Activated naive CD8-positive, alpha-beta T cell treated with anti-CD3 and anti-CD28 coated beads for 36 hours (primary cell): Measurements from ENCODE around the gene OR2S2. TPM values are rescaled to one million over a fixed set of nuclear protein-coding genes. Genes with fewer than 3 reads are reported as not detected.
"Not testable (repeated sequence)": the region's sequence is repeated elsewhere in the genome, so short reads cannot be mapped to it uniquely, and the experiment has no call there.

Source experiments
- DNase-seq: peaks from one replicate; pipeline ENCODE4 v3.0.0; 2021
- H3K27ac Mint-ChIP-seq: one replicate; pipeline ENCODE4 v1.8.0; 2022; ENCODE audit warnings: mild to moderate bottlenecking, moderate library complexity, mixed read lengths
- H3K27me3 Mint-ChIP-seq: one replicate; pipeline ENCODE4 v1.8.0; 2022; ENCODE audit warnings: mild to moderate bottlenecking, mixed read lengths
- H3K36me3 Mint-ChIP-seq: one replicate; pipeline ENCODE4 v1.8.0; 2021; ENCODE audit warnings: mild to moderate bottlenecking, mixed read lengths
- H3K4me1 Mint-ChIP-seq: one replicate; pipeline ENCODE4 v1.8.0; 2021; ENCODE audit warnings: mixed read lengths
- H3K4me3 Mint-ChIP-seq: one replicate; pipeline ENCODE4 v1.8.0; 2022; ENCODE audit warnings: mild to moderate bottlenecking, moderate library complexity, mixed read lengths
- H3K9me3 Mint-ChIP-seq: one replicate; pipeline ENCODE4 v1.8.0; 2022; ENCODE audit warnings: mixed read lengths
- total RNA-seq, 2 experiments: library from RNA; stranded (reverse); gene quantifications; one replicate each; pipeline ENCODE4 v1.2.3, GENCODE V29; 2021

OR2S2 gene
- total RNA-seq, 2 experiments from 2014 or later = not detected

- no peak for DNase-seq
- no peak overlapping the region for H3K4me3 Mint-ChIP-seq
- H3K9me3 Mint-ChIP-seq = no peaks in the 10 kb centered on the region
- H3K27me3 Mint-ChIP-seq = no peaks in the 10 kb centered on the region
- H3K36me3 Mint-ChIP-seq = no peaks in the 10 kb centered on the region
- H3K27ac Mint-ChIP-seq = no peak overlapping the region
- H3K4me1 Mint-ChIP-seq = peaks cover 12% of the 10 kb centered on the region
Measured at GRCh38 chr9:35930521-35930920, 27.4 kb downstream of the OR2S2 start.

- Mint-ChIP-seq H3K4me3 (no peak overlapping the region), H3K36me3 (no peaks in the 10 kb centered on the region), H3K27ac (no peak overlapping the region), H3K9me3 (no peaks in the 10 kb centered on the region), H3K27me3 (no peaks in the 10 kb centered on the region), H3K4me1 (peaks cover 14% of the 10 kb centered on the region)
- no peak for DNase-seq
Measured at GRCh38 chr9:35929453-35929718, 28.6 kb downstream of the OR2S2 start.

- Mint-ChIP-seq H3K36me3 (no peaks in the 10 kb centered on the region), H3K9me3 (no peaks in the 10 kb centered on the region), H3K27me3 (no peaks in the 10 kb centered on the region), H3K4me3 (no peak overlapping the region), H3K27ac (no peak overlapping the region), H3K4me1 (peaks cover 19% of the 10 kb centered on the region)
- DNase-seq = no peak
Measured at GRCh38 chr9:35928591-35929452, 29.1 kb downstream of the OR2S2 start.

GRCh38 chr9:35923927-35924763 is 33.8 kb downstream of the OR2S2 start:
- Mint-ChIP-seq H3K9me3 (no peaks in the 10 kb centered on the region), H3K27ac (no peak overlapping the region), H3K27me3 (no peaks in the 10 kb centered on the region), H3K36me3 (no peaks in the 10 kb centered on the region), H3K4me3 (no peak overlapping the region), H3K4me1 (peaks cover 18% of the 10 kb centered on the region)
- DNase-seq = peak; percentile 34

GRCh38 chr9:35923598-35923926 is 34.4 kb downstream of the OR2S2 start:
- no peak for DNase-seq
- H3K9me3 Mint-ChIP-seq = no peaks in the 10 kb centered on the region
- H3K27ac Mint-ChIP-seq = no peak overlapping the region
- H3K36me3 Mint-ChIP-seq = no peaks in the 10 kb centered on the region
- H3K4me3 Mint-ChIP-seq = no peak overlapping the region
- peaks cover 18% of the 10 kb centered on the region for H3K4me1 Mint-ChIP-seq
- no peaks in the 10 kb centered on the region for H3K27me3 Mint-ChIP-seq

GRCh38 chr9:35920051-35920620 is 37.8 kb downstream of the OR2S2 start:
- peaks cover 18% of the 10 kb centered on the region for H3K4me1 Mint-ChIP-seq
- H3K9me3 Mint-ChIP-seq = no peaks in the 10 kb centered on the region
- no peak overlapping the region for H3K27ac Mint-ChIP-seq
- no peaks in the 10 kb centered on the region for H3K27me3 Mint-ChIP-seq
- no peak overlapping the region for H3K4me3 Mint-ChIP-seq
- no peaks in the 10 kb centered on the region for H3K36me3 Mint-ChIP-seq
- DNase-seq = no peak

DNA sequence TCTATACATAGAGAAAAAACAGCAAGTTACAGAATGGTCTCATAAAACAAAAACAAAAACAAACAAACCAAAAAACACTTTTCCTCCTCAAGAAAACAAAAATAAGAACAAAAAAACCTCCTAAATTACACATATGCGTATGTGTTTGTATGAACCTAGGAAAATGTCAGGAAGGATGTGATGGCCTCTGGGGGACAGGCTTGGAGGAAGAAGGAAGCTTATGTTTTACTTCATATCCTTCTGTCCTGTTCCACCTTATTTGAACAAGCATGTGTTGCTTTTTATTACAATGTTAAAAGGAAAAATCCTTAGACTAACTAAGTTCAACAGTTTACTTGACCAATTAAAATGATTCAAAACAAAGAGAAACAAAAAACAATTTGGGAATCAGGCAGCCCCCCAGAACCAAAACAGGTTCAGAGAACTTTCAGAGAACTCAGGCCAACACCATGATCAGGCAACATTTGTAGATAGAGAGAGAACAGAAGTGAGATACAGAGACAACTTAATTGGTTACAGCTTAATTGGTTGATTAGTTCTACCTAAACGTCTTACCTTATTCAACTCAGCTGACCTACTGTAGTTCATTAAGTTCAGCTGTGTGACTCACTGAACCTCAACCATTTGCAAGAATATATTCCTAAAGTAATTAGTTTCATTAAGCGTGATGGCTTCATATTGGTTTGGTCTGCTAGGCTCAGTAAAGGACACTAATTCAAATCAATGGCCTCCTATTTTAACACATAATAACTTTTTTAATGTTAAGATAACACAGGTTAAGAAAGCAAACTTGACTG is 38.5 kb downstream of the OR2S2 start:
- Mint-ChIP-seq H3K27ac (no peak overlapping the region), H3K4me1 (peaks cover 16% of the 10 kb centered on the region), H3K4me3 (no peak overlapping the region), H3K9me3 (no peaks in the 10 kb centered on the region), H3K27me3 (no peaks in the 10 kb centered on the region), H3K36me3 (no peaks in the 10 kb centered on the region)
- no peak for DNase-seq

GRCh38 chr9:35918780-35919179 is 39.2 kb downstream of the OR2S2 start:
- no peak for DNase-seq
- no peaks in the 10 kb centered on the region for H3K27me3 Mint-ChIP-seq
- H3K9me3 Mint-ChIP-seq = no peaks in the 10 kb centered on the region
- H3K36me3 Mint-ChIP-seq = no peaks in the 10 kb centered on the region
- peaks cover 10% of the 10 kb centered on the region for H3K4me1 Mint-ChIP-seq
- no peak overlapping the region for H3K4me3 Mint-ChIP-seq
- H3K27ac Mint-ChIP-seq = no peak overlapping the region

GRCh38 chr9:35917261-35917660 is 40.7 kb downstream of the OR2S2 start:
- Mint-ChIP-seq H3K36me3 (no peaks in the 10 kb centered on the region), H3K9me3 (no peaks in the 10 kb centered on the region), H3K27me3 (no peaks in the 10 kb centered on the region), H3K27ac (no peak overlapping the region), H3K4me3 (no peak overlapping the region), H3K4me1 (no peaks in the 10 kb centered on the region)
- no peak for DNase-seq

GRCh38 chr9:35915681-35916294 is 42.2 kb downstream of the OR2S2 start:
- DNase-seq = no peak
- no peak overlapping the region for H3K4me3 Mint-ChIP-seq
- no peak overlapping the region for H3K27ac Mint-ChIP-seq
- H3K27me3 Mint-ChIP-seq = no peaks in the 10 kb centered on the region
- H3K9me3 Mint-ChIP-seq = no peaks in the 10 kb centered on the region
- H3K36me3 Mint-ChIP-seq = no peaks in the 10 kb centered on the region
- H3K4me1 Mint-ChIP-seq = peaks cover 11% of the 10 kb centered on the region

DNA sequence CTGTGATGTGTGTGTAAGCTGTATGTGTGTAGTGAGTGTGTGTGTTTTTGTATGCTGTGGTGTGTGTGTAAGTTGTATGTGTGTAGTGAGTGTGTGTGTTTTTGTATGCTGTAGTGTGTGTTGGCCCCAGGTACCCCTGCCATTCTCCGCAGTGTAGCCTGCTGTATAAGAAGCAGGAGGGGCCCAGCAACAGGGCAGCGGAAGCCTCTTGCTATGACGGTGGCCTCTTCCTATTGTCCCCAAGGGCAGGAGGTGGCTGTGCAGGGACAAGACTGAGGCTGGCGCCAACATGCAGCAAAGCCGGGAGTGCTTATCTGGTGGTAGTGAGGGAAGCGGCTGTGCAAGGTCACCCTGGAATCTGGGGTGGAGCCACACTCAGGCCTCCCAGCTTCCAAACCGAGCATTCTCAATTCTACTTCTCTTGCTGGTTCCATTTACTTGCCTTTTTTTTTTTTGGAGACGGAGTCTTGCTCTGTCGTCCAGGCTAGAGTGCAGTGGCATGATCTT is 43.6 kb downstream of the OR2S2 start:
- Mint-ChIP-seq H3K27me3 (no peaks in the 10 kb centered on the region), H3K4me1 (peaks cover 19% of the 10 kb centered on the region)

GRCh38 chr9:35913429-35913828 is 44.5 kb downstream of the OR2S2 start:
- peaks cover 28% of the 10 kb centered on the region for H3K4me1 Mint-ChIP-seq
- DNase-seq, H3K36me3 Mint-ChIP-seq, H3K27me3 Mint-ChIP-seq, H3K27ac Mint-ChIP-seq, H3K9me3 Mint-ChIP-seq, H3K4me3 Mint-ChIP-seq: not testable (repeated sequence)

More for the DNA sequence above, 43.6 kb downstream of the OR2S2 start:
- Mint-ChIP-seq H3K9me3 (no peaks in the 10 kb centered on the region), H3K27ac (no peak overlapping the region), H3K4me3 (no peak overlapping the region), H3K36me3 (no peaks in the 10 kb centered on the region)
- DNase-seq = no peak

DNA sequence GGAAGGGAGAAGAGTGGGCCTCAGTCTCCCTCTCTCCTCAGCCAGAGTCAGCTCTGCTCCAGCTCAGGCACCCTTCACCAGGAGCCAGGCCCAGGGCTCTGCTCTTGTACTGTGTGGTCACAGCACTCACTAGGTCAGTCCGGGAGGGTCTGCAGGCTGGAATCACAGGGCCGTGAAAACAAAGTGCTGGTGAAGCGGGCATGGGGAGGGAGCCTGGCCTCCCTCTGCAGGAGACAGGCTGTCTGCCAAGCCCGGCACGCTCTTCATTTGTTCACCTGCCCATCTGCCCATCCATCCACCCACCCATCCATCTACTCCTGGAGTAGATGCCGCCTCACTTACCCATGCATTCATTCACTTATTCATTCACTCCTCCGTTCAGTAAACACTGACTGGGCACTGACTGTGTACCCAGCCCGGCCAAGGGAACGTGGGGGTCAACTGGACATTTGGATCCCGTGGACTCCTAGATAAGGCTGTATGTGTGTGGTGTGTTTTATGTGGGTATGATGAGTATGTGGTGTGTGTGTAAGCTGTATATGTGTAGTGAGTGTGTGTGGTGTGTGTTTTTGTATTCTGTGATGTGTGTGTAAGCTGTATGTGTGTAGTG is 45.1 kb downstream of the OR2S2 start:
- no peak for DNase-seq
- no peaks in the 10 kb centered on the region for H3K27me3 Mint-ChIP-seq

GRCh38 chr9:35911690-35912089 is 46.3 kb downstream of the OR2S2 start:
- no peaks in the 10 kb centered on the region for H3K27me3 Mint-ChIP-seq
- H3K4me3 Mint-ChIP-seq = no peak overlapping the region
- DNase-seq = no peak
- H3K9me3 Mint-ChIP-seq = no peaks in the 10 kb centered on the region
- no peaks in the 10 kb centered on the region for H3K36me3 Mint-ChIP-seq
- H3K4me1 Mint-ChIP-seq = peaks cover 36% of the 10 kb centered on the region
- no peak overlapping the region for H3K27ac Mint-ChIP-seq

More for the DNA sequence above, 45.1 kb downstream of the OR2S2 start:
- H3K4me1 Mint-ChIP-seq = peaks cover 33% of the 10 kb centered on the region
- no peaks in the 10 kb centered on the region for H3K9me3 Mint-ChIP-seq
- H3K4me3 Mint-ChIP-seq = no peak overlapping the region
- H3K36me3 Mint-ChIP-seq = no peaks in the 10 kb centered on the region
- H3K27ac Mint-ChIP-seq = no peak overlapping the region
